NCI-H128 (cell line): ENCODE measurements around the gene HLA-F.

ENCODE experiments used
- DNase-seq: peaks from one replicate; lab custom pipeline; 2025; ENCODE audit not compliant: unreplicated experiment; lab: John Stamatoyannopoulos, UW

HLA-F gene

GRCh38 chr6:29742127-29742526 lies 18.9 kb downstream of the HLA-F start:
- DNase-seq = no peak

- no peak for DNase-seq
Observed at GRCh38 chr6:29743025-29743424, 19.8 kb downstream of the HLA-F start.

GRCh38 chr6:29743568-29743967 lies 20.3 kb downstream of the HLA-F start:
- no peak for DNase-seq

- no peak for DNase-seq
Observed at GRCh38 chr6:29744131-29744530, 20.9 kb downstream of the HLA-F start.

- DNase-seq = no peak
Observed at GRCh38 chr6:29744621-29745020, 21.4 kb downstream of the HLA-F start.

- DNase-seq = no peak
Observed at GRCh38 chr6:29745386-29745785, 22.2 kb downstream of the HLA-F start.

- DNase-seq = no peak
Observed at GRCh38 chr6:29745855-29746449, 22.7 kb downstream of the HLA-F start.

GRCh38 chr6:29746846-29747687 lies 23.8 kb downstream of the HLA-F start:
- no peak for DNase-seq

DNA sequence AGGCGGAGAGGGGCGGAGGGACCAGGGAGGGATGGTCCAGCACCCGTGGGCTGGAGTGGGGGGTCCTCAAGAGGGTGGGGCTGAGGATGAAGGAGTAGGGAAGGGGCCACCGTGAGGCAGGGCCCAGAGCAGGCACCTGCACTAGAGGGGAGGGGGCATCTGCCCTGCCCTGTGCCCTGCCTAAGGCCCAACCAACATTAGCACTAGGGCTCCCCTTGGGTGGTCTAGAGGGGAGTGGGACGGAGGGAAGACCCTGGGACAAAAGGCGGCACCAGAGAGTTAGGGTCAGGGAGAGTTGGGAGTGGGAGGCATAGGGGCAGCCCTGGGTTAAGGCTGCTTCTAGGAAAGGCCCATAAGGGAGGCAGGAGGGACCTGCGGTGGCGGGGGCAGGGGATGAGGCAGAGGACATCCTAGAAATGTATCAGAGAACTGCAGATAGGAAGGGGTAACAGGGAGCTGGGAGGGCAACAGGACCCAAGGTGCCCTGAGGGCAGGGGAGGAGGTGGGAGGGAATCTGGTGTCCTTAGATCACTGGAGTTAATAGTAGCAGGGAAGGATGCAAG lies 24.5 kb downstream of the HLA-F start:
- no peak for DNase-seq

- DNase-seq = no peak
Observed at GRCh38 chr6:29748391-29749307, 25.4 kb downstream of the HLA-F start.

DNA sequence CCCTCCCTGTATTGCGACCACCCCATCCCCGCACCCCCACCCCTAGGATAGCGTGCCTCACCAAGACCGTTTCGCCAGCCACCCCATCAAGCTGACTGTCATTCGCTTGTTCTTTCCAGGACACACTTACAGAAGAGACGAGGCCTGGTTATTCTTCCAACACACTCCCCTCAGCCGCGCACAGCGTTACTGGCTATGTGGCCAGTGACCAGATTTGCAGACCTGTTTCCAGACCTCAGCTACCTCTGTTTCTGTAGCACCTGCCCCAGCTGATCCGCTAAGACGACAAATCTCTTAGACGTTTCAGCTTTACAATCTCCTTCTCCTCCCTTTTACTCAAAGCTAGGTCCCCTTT lies 26.1 kb downstream of the HLA-F start:
- DNase-seq = no peak

GRCh38 chr6:29749668-29750067 lies 26.4 kb downstream of the HLA-F start:
- DNase-seq = no peak

- no peak for DNase-seq
Observed at GRCh38 chr6:29750709-29751108, 27.5 kb downstream of the HLA-F start.

DNA sequence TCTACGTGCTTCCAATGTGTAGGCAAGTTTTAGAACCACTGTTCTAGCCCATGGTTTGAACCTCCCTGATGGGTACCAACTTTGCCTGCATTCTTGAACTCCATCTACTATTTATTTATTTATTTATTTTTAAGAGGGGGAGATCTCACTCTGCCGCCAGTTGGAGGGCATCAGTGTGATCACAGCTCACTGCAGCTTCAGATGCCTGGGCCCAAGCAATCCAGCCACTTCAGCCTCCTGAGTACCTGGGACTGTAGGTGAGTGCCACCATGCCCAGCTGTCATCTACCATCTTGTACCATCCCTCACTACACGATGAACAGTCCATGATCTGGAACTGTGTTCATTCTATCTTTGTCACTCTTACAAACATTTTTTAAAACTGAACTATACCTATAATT lies 28.2 kb downstream of the HLA-F start:
- no peak for DNase-seq

GRCh38 chr6:29752451-29753308 lies 29.4 kb downstream of the HLA-F start:
- DNase-seq = no peak

DNA sequence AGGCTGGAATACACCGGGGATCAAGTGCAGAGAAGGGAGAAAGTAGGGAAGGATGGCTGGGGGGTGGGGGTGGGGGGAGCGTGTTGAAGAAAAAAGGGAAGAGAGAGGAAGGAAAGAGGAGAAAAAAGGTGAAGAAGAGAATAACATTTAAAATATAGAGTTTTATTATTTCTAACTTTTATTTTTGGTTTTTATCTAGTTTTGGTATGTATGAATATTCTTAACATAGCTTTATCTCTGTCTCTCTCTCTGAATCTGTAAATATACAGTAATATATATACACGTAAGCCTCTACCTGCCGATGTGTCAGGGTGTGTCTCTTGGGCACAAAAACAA lies 30.0 kb downstream of the HLA-F start:
- DNase-seq = no peak

GRCh38 chr6:29755295-29755871 lies 32.1 kb downstream of the HLA-F start:
- no peak for DNase-seq

DNA sequence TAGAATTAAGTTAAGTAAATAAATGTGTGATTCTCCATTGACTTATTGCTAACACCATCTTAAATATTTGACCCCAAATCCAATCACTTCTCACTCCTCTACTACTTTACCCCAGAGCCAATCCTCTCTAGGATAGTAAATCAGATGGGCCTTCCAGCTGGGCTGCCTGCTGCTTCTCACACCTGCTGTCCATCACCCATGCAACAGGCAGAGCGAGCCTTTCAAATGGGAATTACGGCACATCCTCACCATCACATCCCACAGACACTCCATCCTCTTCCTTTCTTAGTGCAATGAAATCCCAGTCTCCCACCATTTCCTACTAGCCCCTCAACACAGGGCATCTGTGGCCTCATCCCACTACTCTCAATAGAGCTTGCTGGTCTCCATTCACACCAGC lies 34.0 kb downstream of the HLA-F start:
- DNase-seq = no peak

GRCh38 chr6:29757701-29758293 lies 34.6 kb downstream of the HLA-F start:
- no peak for DNase-seq

DNA sequence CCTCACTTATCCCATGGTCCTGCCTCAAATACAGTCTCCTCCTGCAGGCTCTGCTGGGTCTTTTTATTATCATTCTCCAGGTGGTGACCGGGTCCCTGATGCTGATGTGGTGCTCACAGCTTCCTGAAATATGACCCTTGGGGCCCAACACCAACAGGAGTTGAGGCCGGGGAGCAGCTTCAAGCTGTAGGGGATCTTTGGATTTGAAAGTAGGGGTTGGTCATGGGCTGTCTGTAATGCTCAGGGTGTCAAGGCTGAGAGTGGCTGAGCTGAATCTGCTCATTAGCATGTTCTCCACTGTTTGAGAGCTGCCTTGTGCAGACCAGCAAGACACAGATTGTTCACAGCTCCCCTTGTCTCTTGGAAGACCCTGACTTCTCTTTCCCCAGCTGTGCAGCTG lies 35.5 kb downstream of the HLA-F start:
- DNase-seq = no peak
